Fibroblast of skin of left biceps (primary cell): ENCODE results near the gene OAS3.
"Not testable (repeated sequence)": the region's sequence is repeated elsewhere in the genome, so short reads cannot be mapped to it uniquely, and the experiment has no call there.

Experiments
- DNase-seq, 2 experiments: peaks; one replicate each; pipeline ENCODE4 v3.0.0-alpha.2; 2013; ENCODE audit warnings: low read depth in 2 of 2

OAS3 gene, protein sequence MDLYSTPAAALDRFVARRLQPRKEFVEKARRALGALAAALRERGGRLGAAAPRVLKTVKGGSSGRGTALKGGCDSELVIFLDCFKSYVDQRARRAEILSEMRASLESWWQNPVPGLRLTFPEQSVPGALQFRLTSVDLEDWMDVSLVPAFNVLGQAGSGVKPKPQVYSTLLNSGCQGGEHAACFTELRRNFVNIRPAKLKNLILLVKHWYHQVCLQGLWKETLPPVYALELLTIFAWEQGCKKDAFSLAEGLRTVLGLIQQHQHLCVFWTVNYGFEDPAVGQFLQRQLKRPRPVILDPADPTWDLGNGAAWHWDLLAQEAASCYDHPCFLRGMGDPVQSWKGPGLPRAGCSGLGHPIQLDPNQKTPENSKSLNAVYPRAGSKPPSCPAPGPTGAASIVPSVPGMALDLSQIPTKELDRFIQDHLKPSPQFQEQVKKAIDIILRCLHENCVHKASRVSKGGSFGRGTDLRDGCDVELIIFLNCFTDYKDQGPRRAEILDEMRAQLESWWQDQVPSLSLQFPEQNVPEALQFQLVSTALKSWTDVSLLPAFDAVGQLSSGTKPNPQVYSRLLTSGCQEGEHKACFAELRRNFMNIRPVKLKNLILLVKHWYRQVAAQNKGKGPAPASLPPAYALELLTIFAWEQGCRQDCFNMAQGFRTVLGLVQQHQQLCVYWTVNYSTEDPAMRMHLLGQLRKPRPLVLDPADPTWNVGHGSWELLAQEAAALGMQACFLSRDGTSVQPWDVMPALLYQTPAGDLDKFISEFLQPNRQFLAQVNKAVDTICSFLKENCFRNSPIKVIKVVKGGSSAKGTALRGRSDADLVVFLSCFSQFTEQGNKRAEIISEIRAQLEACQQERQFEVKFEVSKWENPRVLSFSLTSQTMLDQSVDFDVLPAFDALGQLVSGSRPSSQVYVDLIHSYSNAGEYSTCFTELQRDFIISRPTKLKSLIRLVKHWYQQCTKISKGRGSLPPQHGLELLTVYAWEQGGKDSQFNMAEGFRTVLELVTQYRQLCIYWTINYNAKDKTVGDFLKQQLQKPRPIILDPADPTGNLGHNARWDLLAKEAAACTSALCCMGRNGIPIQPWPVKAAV

DNA sequence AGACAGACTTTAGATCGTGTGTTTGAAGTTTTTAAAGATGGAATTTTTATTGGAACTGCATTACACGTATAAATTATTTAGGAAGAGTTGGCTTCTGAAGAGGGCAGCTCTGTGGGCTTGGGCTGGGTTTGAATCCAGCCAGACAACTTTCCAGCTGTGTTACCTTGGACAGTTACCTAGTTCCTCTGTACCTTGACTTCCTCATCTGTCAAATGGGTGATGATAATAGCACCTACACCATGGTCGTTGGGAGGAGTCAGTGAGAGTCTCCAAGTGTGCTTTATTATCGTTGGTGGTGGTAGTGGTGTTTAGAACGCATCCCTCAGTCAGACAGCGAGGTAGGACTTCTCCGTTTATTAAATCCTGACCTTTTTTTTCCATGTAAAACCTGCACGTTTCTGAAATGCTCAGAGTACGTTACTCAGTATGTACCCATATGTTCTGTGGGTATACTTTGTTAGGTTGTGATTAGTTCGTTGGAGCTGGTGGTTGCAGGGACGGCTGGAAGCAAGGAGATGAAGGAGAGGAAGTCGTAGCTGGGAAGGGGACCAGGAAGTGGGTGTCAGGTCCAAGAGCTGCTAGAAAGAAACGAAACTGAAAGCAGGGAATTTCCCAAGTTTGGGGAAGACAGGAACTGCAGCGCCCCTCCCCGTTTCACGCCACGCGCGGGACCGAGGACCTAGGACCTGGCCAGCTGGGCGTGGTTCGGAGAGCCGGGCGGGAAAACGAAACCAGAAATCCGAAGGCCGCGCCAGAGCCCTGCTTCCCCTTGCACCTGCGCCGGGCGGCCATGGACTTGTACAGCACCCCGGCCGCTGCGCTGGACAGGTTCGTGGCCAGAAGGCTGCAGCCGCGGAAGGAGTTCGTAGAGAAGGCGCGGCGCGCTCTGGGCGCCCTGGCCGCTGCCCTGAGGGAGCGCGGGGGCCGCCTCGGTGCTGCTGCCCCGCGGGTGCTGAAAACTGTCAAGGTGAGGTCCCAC lies at the start of gene OAS3:
TSS of gene OAS3 (plus strand) at position 734 of the 979 bp plus-strand sequence. CDS start at position 791, 57 bp downstream.
- peak; percentile 3 to 4 for DNase-seq

DNA sequence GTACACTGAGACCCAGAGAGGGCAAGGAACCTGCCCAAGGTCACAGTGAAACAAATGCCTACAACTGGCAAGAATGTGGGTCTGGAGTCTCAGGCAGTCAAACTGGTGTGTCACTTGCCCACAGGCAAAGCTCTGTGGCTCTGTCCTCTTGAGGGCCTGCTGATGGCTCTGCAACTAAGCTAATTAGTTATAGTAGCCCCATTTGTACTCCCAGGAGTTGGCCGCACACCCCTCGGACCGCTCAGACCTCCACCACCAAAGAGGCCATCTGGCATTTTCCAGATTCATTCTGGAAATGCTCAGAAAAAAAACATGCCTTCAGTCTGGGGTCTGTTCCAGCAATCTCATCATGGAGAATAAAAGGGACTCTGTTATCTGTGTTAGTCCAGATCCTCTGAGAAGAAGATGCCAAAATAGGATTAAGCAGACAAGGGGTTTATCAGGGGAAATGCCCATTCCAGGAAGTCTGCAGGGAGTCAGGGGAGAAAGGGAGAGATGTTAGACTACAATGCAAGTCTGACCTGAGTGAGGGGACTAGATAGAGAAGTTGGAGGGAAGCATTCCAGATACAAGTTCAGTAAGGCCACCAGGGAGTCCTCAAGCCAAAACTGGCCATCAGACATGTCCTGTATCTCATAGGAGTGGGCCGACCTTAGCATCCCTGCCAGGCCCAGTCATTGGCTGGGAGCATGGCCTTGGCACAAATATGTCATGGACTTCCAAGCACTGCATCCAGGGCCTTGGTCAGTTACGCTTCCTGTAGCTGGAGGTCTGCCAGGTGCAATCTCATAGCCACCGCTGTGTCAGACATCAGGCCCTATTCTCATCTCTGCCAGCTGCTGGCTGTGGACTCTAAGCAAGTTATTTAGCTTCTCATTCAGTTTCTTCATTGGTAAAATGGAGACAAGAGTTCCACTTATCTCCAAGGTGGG lies 46.9 kb upstream of the OAS3 start:
- no peak for DNase-seq

DNA sequence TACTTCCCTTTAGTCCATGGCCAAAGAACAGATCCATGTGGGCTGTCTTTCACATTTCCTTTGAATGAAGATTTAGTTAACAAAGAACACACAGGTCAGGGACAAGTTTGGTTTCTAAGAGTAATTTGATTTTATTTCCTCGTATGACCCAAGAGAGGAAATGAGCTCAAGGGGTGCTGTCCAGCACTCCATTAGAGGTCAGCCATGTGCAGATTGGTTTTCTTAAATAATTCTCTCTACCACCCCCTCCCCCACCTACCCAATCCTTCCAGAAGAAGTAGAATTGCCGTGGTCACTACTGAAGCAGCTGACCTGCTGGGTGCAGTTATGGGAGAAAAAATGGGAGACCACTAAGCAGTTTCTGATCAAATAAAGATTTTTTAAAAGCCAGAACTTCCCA lies 45.4 kb upstream of the OAS3 start:
- no peak for DNase-seq

DNA sequence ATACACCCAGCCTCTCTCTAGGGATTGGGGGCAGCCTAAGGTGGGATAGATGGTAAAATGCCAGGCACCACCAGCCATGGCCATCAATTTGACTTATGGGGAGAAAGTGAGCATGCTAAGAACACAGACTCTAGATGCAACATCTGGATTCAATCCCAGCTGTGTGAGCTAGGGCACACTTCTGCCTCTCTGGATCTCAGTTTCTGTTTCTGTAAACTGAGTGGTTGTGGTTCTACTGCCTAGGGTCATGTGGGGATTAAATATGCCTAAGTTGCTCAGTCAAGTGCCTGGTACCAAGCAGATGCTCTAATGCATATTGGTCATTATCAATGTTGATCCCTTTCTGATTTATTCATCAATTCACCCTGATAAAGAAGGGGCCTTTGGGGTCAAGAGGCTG lies 44.1 kb upstream of the OAS3 start:
- DNase-seq, result no peak

DNA sequence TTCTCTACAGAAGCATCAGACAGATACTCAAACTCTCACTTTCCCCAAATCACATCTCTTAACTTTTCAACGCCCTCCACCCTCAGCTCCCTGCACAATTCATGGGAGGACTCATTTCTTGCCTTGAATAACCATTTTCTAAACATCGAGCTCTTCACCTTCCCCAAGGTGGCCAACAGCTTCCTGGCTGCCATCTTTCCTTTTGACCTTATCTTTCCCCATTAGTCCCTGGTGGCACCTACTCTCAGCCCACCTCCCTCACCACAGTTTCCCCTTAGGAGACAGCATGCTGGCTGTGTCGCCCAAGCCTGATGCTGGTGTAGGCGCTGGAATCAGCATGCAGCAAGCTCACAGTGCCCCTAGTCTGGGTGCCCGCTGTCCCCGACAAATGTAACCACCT lies 39.9 kb upstream of the OAS3 start:
- no peak for DNase-seq

DNA sequence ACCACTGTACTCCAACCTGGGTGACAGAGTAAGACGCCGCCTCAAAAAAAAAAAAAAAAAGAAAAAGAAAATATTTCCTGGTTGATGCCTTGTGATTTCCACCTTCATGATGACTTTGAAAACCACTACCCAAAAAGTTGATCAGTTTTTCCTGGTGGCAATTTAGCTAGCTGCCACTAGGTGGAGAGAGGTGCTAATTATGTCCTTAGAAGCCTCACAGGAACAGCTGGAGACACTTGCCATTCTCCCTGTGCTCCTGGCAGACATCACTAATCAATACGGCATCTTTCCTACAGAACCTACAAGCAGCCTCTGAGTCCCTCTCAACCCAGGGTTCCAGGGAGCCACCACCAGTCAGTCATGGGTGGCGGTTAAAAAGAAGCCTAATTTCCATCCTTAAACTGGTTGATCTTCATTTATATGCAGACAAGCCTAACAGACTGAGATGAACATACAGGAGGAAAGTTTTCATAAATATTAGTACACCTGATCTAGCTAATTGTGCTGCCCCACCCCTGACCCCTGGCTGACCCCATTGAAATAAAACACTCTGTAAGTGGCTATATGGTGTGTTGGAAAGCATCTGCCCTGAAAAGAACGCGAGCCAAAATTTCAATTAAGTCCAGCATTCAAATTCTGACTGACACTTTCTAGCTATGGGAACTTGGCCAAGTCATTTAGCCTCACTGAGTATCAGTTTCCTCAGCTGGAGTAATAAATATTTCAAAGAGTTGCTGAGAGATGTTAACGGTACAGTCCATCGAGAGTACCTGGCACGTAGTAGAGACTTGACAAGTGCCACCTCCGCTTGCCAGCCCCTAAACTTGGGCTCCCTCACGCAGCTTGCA lies 37.8 kb upstream of the OAS3 start:
- DNase-seq, result no peak

DNA sequence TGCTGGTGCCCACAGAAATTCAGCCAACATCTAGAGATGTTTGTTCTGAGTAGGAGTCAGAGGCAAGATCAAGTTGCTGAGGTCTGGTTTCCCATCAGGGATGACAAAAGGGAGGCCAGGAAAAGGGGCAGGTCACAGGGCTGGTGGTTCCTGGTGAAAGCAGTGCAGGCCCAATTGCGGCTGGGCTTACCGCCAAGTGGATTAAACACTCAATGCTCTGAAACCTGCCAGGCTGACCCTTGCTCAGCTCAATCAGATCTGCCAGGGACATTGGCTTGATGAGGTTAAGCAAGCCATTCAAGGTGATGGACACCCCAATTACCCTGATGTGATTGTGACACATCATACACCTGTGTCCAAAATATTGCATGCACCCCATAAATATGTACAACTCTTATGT lies 37.0 kb upstream of the OAS3 start:
- no peak for DNase-seq

DNA sequence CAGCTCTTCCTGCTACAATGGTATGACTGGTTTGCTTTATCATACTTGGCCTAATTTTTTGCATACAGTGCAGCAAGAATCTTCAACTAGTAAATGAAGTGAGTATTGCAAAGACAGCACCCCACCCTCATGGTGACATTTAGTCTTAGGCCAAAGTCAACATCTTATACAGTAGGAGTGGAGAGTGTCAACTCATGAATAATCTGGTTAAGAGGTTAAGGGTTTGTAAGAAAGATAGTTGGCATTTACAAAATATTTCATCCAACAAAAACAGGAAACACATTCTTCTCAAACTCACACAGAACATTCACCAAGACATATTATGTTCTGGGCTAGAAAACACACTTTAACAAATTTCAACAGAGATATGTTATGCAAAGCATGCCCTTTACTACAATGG lies 33.7 kb upstream of the OAS3 start:
- no peak for DNase-seq

DNA sequence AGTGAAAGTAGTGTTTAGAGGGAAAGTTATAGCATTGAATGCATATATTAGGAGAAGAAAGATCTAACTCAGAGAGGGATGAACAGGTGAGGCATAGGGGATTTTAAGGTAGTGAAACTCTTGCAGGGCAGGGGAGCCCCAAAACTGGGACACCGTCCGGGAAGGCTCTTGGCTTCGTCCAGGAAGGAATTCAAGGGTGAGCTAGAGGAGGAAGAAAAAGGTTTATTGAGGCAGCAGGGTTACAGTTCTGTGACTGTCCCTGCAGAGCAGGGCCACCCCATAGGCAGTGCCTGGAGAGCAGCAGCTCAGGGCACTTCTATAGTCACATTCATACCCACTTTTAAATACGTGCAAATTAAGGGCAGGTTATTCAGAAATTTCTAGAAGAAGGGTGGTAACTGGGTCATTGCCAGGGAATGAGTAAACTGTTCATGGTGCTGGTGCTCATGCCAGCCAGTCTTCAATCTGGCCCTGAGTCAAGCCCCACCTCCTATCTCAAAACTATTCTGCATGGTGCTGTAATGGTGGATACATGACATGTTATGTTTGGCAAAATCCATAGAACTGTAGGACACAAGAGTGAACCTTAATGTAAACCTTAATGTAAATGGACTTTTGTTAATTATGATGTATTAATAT lies 32.7 kb upstream of the OAS3 start:
- DNase-seq, result no peak

DNA sequence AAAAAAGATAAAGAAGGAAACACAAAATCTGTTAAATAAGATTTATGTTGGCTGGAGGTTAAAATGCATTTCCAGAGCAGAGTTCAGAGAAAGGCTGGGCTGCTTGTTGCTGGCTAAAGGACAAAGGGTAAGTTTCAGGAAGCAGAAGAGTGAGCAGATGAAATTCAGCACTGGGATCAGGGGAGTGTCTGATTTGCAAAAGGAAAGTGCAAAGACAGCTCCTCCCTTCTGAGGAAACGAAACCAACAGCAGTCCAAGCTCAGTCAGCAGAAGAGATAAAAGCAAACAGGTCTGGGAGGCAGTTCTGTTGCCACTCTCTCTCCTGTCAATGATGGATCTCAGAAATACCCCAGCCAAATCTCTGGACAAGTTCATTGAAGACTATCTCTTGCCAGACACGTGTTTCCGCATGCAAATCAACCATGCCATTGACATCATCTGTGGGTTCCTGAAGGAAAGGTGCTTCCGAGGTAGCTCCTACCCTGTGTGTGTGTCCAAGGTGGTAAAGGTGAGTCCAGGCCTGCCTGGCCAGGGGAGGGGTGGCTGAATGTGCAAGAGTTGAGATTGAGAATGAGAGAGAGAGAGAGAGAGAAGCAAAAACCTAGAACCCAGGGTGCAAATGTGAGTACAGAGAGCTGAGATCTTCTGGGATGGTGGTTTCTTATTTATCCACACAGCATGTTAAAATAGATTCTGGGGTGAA lies 31.4 kb upstream of the OAS3 start, which contains the start of gene OAS1:
TSS of gene OAS1 (plus strand) at position 251 of the 703 bp plus-strand sequence. CDS start at position 329, 78 bp downstream.
- no peak for DNase-seq

DNA sequence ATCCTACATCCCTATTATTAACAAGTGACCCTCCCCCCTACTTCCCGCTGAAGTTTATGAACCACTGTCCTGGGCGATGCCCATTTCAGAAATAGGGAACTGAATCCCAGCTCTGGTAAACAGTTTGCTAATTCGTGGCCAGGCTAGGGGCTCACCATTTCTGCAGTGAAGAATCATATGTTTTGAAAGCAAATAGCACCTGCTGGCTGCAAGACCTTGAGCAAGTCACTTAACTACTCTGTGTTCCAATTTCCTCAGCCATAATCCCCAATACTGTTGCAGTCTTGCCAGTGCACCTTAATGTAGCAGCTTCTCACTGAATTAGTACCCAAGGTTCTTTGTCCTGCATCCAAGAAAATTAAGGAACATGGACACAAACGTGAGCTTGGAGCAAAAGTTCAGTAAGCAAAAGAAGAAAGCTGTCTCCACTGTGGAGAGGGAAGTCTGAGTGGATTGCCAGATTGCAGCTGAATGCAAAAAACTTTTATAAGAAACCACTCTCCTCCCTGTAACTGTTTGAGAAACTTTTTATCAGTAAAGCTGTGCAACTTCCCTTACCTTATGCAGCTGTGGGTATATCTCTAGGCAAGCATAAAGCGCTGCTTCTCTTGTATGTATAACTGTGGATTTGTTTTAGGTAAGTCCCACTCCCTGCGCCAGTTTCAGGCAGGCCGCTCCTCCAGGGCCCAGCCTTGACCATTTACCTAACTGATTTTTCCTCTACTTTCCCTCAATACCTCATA lies 30.7 kb upstream of the OAS3 start:
- DNase-seq, result no peak

DNA sequence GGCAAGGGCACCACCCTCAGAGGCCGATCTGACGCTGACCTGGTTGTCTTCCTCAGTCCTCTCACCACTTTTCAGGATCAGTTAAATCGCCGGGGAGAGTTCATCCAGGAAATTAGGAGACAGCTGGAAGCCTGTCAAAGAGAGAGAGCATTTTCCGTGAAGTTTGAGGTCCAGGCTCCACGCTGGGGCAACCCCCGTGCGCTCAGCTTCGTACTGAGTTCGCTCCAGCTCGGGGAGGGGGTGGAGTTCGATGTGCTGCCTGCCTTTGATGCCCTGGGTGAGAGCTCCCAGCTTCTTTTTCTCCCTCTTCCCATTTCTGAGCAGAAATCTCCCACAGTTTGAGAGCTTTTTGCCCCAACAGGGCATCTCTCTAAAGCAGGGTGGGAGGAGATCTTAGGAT lies 29.7 kb upstream of the OAS3 start:
- no peak for DNase-seq

DNA sequence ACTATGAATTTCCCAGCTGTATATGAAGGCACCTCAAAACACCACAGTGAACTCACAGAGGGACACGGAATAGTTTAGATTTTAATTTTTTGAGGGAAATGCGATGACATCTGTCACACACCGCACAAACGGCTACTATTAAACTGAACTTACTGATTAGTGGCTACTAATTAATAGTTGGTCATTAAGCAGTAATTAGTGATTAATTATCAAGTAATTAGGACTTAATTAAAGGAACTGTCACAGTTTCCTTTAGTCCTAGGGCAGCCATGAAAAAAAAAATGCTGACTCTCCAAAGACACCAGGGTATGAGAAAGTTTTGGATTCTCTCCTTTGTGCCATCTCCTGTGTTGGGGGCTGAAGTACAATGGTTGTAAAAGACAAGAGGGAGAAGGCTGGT lies 28.6 kb upstream of the OAS3 start:
- DNase-seq, result no peak

DNA sequence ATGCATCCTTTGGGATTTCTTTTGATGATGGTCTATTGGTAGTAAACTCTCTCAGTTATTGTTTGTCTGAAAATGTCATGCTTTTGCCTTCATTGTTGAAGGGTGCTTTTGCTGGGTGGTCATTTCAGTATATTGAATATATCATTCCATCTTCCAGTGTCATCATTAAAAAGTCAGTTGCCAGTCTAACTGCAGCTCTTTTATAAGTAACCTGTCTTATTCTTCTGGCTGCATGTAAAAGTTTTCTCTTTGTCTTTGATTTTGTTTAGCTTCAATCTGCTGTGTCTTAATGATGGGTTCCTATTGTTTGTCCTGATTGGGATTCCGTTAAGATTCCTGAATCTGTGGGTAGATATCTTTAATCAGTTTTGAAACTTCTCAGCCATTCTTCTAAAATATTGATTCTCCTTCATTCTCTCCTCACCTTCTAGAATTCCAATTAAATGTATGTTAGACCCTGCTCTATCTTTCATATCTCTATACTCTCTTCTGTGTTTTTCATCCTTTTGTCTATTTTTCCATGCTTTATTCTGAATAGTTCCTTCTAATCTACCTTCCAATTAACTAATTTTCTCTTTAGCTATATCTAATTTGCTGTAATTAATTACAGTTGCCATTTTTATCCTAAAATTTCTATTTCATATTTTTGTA lies 25.1 kb upstream of the OAS3 start:
- DNase-seq, result no peak

DNA sequence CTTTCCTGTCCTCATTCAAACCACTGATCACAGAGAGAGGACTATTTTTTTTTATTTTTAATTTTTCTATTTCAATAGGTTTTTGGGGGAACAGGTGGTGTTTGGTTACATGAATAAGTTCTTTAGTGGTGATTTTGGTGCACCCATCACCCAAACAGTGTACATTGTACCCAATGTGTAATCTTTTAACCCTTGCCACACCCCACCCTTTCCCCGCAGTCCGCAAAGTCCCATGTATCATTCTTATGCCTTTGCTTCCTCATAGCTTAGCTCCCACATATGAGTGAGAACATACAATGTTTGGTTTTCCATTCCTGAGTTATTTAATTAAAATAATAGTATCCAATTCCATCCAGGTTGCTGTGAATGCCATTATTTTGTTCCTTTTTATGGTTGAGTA lies 24.4 kb upstream of the OAS3 start:
- DNase-seq, result not testable (repeated sequence)

DNA sequence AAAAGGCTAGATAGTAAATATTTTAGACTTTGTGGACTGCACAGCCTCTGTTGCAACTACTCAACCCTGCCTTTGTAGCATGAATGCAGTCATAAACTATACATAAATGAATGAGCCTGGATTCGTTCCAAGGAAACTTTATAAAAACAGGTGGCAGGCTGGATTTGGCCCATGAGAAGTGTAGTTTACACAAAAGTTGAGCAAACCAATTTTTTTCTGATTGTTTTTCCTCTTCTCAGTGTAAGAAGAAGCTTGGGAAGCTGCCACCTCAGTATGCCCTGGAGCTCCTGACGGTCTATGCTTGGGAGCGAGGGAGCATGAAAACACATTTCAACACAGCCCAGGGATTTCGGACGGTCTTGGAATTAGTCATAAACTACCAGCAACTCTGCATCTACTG lies 22.0 kb upstream of the OAS3 start:
- no peak for DNase-seq

DNA sequence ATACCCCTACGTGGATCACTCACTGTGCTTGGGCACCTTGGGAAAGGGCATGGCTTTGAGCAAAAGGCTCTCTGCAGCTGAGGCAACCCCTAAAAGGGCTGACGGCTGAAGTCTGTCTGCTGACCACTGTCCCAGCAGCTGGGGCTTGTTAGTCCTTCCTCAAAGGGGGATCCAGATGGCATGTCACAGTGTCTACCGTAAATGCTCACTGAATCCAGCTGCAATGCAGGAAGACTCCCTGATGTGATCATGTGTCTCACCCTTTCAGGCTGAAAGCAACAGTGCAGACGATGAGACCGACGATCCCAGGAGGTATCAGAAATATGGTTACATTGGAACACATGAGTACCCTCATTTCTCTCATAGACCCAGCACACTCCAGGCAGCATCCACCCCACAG lies 19.2 kb upstream of the OAS3 start:
- DNase-seq, result no peak
